A549 (cell line): ENCODE measurements around the gene GNAI2. TPM values are rescaled to one million over a fixed set of nuclear protein-coding genes. Genes with fewer than 3 reads are reported as not detected.

Experiments
- ATAC-seq, 2 experiments: fragments of 200-7000 bp in 1 of 2; fragments of >200 bp in 1 of 2; cut with Nextera tagmentation in 1 of 2; cut with Tn5 transposase in 1 of 2; 3 replicates each; pipeline versions ENCODE4 v1.8.0 to v1.9.1; 2018 to 2020; ENCODE audit warnings: mild to moderate bottlenecking in 1 of 2, moderate library complexity in 1 of 2
- CTCF ChIA-PET: fragments of 300-600 bp; sonication (Branson Sonifier 250); formaldehyde crosslinking; extraction: SDS; loops from one replicate; lab custom pipeline; 2021; ENCODE audit warnings: antibody characterized with exemption, inconsistent platforms; lab: Yijun Ruan, JAX
- POLR2A ChIA-PET: fragments of 350-600 bp; formaldehyde crosslinking; extraction: SDS; loops from one replicate; lab custom pipeline; 2021; ENCODE audit warnings: antibody characterized with exemption, inconsistent platforms; lab: Yijun Ruan, JAX
- DNase-seq, 2 experiments: peaks; one replicate each; pipeline versions ENCODE4 v3.0.0 to v3.0.0-alpha.2; 2011 to 2016; ENCODE audit warnings: low read depth in 1 of 2, low spot score in 1 of 2
- FAIRE-seq: peaks from 2 replicates; lab custom pipeline; 2011; peaks lifted over from hg19 to GRCh38; lab: Jason Lieb, UNC
- H3K27ac ChIP-seq, 2 experiments: fragments of >200 bp; sonication (Bioruptor Twin); formaldehyde crosslinking; 3 replicates each; pipeline ENCODE4 v1.5.1; 2016 to 2017
- H3K4me1 ChIP-seq: fragments of >200 bp; sonication (Bioruptor Twin); formaldehyde crosslinking; 3 replicates; pipeline ENCODE4 v1.6.1; 2016
- H3K4me2 ChIP-seq: fragments of >200 bp; sonication (Bioruptor Twin); formaldehyde crosslinking; 3 replicates; pipeline ENCODE4 v1.6.1; 2016
- H3K4me3 ChIP-seq: fragments of >200 bp; sonication (Bioruptor Twin); formaldehyde crosslinking; 3 replicates; pipeline ENCODE4 v1.5.1; 2016
- H3K9me3 ChIP-seq: fragments of >200 bp; sonication (Bioruptor Twin); formaldehyde crosslinking; 3 replicates; pipeline ENCODE4 v1.6.1; 2016
- BHLHE40 ChIP-seq: IDR thresholded peaks from 2 replicates; pipeline ENCODE4 v1.6.1; 2012; ENCODE audit warnings: low read depth, low read length, inconsistent platforms
- CBX8 ChIP-seq: fragments of 200-600 bp; sonication (generic); IDR thresholded peaks from 2 replicates; pipeline ENCODE4 v1.6.1; 2016
- EHF ChIP-seq: fragments of 250-450 bp; sonication (Bioruptor Pico); IDR thresholded peaks from 2 replicates; pipeline ENCODE4 v1.5.0; 2020; ENCODE audit warnings: mild to moderate bottlenecking
- FOSB ChIP-seq: fragments of 250-450 bp; sonication (Bioruptor Pico); IDR thresholded peaks from 2 replicates; pipeline ENCODE4 v1.5.0; 2020; ENCODE audit warnings: mild to moderate bottlenecking, moderate library complexity
- GATA3 ChIP-seq: IDR thresholded peaks from 2 replicates; pipeline ENCODE4 v1.6.1; 2012; ENCODE audit warnings: borderline replicate concordance
- HOXB13 ChIP-seq: fragments of 250-450 bp; sonication (Bioruptor Pico); IDR thresholded peaks from 2 replicates; pipeline ENCODE4 v1.5.0; 2020; ENCODE audit warnings: low read depth, mild to moderate bottlenecking, moderate library complexity
- MYC ChIP-seq: IDR thresholded peaks from 2 replicates; pipeline ENCODE4 v1.6.1; 2012; ENCODE audit warnings: mild to moderate bottlenecking, inconsistent platforms, low read length, improper control_type of control experiment, borderline replicate concordance
- PHF8 ChIP-seq: fragments of 200-600 bp; sonication (generic); IDR thresholded peaks from 2 replicates; pipeline ENCODE4 v1.6.1; 2016; ENCODE audit warnings: low read depth, mild to moderate bottlenecking, antibody characterized with exemption, moderate library complexity, borderline replicate concordance
- POLR2A ChIP-seq: IDR thresholded peaks from 2 replicates; pipeline ENCODE4 v1.6.1; 2012; ENCODE audit warnings: mild to moderate bottlenecking, low read length
- POLR2AphosphoS2 ChIP-seq: conservative IDR thresholded peaks from 2 replicates; pipeline ENCODE4 v1.6.1; 2012; ENCODE audit warnings: low read length, improper control_type of control experiment, inconsistent platforms
- RAD21 ChIP-seq, 2 experiments: fragments of >200 bp in 1 of 2; sonication (Bioruptor Twin) in 1 of 2; formaldehyde crosslinking in 1 of 2; IDR thresholded peaks in 1 of 2; conservative IDR thresholded peaks in 1 of 2; 2 replicates in 1 of 2; 3 replicates in 1 of 2; pipeline ENCODE4 v1.6.1; 2012 to 2018; ENCODE audit warnings: inconsistent platforms in 1 of 2
- SMC3 ChIP-seq: fragments of >200 bp; sonication (Bioruptor Twin); formaldehyde crosslinking; IDR thresholded peaks from 3 replicates; pipeline ENCODE4 v1.6.1; 2018; ENCODE audit warnings: inconsistent platforms
- ZC3H11A ChIP-seq: fragments of 450-650 bp; IDR thresholded peaks from 2 replicates; pipeline ENCODE4 v1.6.1; 2014; ENCODE audit warnings: antibody characterized with exemption, mild to moderate bottlenecking
- ZNF302 ChIP-seq: fragments of 250-450 bp; sonication (Bioruptor Pico); IDR thresholded peaks from 2 replicates; pipeline ENCODE4 v1.9.0; 2021; ENCODE audit warnings: inconsistent platforms, mild to moderate bottlenecking, moderate library complexity
- ZSCAN20 ChIP-seq: fragments of 250-450 bp; sonication (Bioruptor Pico); IDR thresholded peaks from 2 replicates; pipeline ENCODE4 v1.8.0; 2022; ENCODE audit warnings: mild to moderate bottlenecking, moderate library complexity
- WGBS: methylation state at CpG from one replicate; pipeline ENCODE4 v1.1.6; 2017; ENCODE audit errors: missing lambda C conversion rate; 5-methylcytosine and 5-hydroxymethylcytosine counted together
- polyA plus RNA-seq, 4 experiments: library from polyadenylated mRNA; depleted of rRNA in 3 of 4; stranded (reverse); fragments of >200 nt; fragmentation: RNase III in 1 of 4; extraction: RNeasy Plus Mini Kit Qiagen cat#74134 plus additional on column Dnase treatment in 1 of 4; gene quantifications; 2 replicates in 3 of 4; 3 replicates in 1 of 4; pipeline ENCODE4 v1.2.3, GENCODE V29; 2011 to 2017
- TF ChIP-seq, protein P1 (sequence below): fragments of >200 bp; sonication (Bioruptor Twin); formaldehyde crosslinking; IDR thresholded peaks from 3 replicates; pipeline ENCODE4 v1.6.1; 2016
- TF ChIP-seq, protein P2 (sequence below): fragments of 250-450 bp; sonication (Bioruptor Pico); IDR thresholded peaks from 2 replicates; pipeline ENCODE4 v1.5.0; 2020; ENCODE audit warnings: low read depth, mild to moderate bottlenecking, moderate library complexity
- TF ChIP-seq, protein P3 (sequence below): fragments of 200-600 bp; sonication (generic); IDR thresholded peaks from 2 replicates; pipeline ENCODE4 v1.6.1; 2016; ENCODE audit warnings: antibody characterized with exemption, mild to moderate bottlenecking, moderate library complexity
- TF ChIP-seq, protein P4 (sequence below): fragments of 450-650 bp; IDR thresholded peaks from 2 replicates; pipeline ENCODE4 v1.6.1; 2014; ENCODE audit warnings: antibody characterized with exemption
- TF ChIP-seq, protein P5 (sequence below): fragments of >200 bp; sonication (Bioruptor Twin); formaldehyde crosslinking; IDR thresholded peaks from 3 replicates; pipeline ENCODE4 v1.5.1; 2016

The GNAI2 gene
- polyA plus RNA-seq, 2 of the 4 experiments (the other 2 are of a cell fraction) = 47.4 to 67.8 TPM

DNA sequence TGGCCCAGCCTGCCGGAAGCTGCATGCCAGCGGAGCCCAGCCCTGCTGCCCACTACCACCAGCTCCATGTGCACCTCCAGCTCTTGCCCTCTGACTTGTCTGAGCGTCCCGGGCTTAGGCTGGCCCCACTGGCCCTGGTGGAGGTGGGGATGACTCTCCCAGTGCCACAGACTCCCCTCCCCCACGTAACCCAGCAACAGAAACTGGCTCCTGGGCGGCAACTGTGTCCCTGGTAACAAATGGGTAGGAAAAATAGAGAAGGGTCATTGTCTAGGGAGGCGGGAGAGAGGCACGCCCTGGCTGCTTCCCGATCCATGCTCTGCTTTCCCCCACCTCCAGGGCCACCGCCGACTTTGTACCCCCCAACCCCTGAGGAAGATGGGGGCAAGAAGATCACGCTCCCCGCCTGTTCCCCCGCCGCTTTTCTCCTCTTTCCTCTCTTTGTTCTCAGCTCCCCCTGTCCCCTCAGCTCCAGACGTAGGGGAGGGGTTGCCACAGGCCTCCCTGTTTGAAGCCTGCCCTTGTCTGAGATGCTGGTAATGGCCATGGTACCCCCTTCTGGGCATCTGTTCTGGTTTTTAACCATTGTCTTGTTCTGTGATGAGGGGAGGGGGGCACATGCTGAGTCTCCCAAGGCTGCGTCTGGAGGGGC lies 22.2 kb downstream of the GNAI2 start:
- TF ChIP-seq POLR2AphosphoS2 (no peak), FOSB (CRISPR knock-in tag) (no peak), PHF8 (no peak), POLR2A (no peak), BHLHE40 (no peak), ZSCAN20 (CRISPR knock-in tag) (no peak), SMC3 (no peak)
- TF ChIP-seq, protein P1, sequence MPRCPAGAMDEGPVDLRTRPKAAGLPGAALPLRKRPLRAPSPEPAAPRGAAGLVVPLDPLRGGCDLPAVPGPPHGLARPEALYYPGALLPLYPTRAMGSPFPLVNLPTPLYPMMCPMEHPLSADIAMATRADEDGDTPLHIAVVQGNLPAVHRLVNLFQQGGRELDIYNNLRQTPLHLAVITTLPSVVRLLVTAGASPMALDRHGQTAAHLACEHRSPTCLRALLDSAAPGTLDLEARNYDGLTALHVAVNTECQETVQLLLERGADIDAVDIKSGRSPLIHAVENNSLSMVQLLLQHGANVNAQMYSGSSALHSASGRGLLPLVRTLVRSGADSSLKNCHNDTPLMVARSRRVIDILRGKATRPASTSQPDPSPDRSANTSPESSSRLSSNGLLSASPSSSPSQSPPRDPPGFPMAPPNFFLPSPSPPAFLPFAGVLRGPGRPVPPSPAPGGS = no peak
- TF ChIP-seq, protein P2, sequence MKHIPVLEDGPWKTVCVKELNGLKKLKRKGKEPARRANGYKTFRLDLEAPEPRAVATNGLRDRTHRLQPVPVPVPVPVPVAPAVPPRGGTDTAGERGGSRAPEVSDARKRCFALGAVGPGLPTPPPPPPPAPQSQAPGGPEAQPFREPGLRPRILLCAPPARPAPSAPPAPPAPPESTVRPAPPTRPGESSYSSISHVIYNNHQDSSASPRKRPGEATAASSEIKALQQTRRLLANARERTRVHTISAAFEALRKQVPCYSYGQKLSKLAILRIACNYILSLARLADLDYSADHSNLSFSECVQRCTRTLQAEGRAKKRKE (CRISPR knock-in tag) = no peak
- TF ChIP-seq, protein P3, sequence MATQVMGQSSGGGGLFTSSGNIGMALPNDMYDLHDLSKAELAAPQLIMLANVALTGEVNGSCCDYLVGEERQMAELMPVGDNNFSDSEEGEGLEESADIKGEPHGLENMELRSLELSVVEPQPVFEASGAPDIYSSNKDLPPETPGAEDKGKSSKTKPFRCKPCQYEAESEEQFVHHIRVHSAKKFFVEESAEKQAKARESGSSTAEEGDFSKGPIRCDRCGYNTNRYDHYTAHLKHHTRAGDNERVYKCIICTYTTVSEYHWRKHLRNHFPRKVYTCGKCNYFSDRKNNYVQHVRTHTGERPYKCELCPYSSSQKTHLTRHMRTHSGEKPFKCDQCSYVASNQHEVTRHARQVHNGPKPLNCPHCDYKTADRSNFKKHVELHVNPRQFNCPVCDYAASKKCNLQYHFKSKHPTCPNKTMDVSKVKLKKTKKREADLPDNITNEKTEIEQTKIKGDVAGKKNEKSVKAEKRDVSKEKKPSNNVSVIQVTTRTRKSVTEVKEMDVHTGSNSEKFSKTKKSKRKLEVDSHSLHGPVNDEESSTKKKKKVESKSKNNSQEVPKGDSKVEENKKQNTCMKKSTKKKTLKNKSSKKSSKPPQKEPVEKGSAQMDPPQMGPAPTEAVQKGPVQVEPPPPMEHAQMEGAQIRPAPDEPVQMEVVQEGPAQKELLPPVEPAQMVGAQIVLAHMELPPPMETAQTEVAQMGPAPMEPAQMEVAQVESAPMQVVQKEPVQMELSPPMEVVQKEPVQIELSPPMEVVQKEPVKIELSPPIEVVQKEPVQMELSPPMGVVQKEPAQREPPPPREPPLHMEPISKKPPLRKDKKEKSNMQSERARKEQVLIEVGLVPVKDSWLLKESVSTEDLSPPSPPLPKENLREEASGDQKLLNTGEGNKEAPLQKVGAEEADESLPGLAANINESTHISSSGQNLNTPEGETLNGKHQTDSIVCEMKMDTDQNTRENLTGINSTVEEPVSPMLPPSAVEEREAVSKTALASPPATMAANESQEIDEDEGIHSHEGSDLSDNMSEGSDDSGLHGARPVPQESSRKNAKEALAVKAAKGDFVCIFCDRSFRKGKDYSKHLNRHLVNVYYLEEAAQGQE = no peak
- TF ChIP-seq, protein P4, sequence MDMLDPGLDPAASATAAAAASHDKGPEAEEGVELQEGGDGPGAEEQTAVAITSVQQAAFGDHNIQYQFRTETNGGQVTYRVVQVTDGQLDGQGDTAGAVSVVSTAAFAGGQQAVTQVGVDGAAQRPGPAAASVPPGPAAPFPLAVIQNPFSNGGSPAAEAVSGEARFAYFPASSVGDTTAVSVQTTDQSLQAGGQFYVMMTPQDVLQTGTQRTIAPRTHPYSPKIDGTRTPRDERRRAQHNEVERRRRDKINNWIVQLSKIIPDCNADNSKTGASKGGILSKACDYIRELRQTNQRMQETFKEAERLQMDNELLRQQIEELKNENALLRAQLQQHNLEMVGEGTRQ = no peak
- FAIRE-seq = no peak
- 91% methylated on average over 17 of the region's 17 CpGs for whole genome bisulfite sequencing
- H3K4me2 ChIP-seq = no peak overlapping the region
- H3K9me3 ChIP-seq = no peaks in the 10 kb centered on the region
- DNase-seq = no peak
- no peak overlapping the region for H3K4me3 ChIP-seq
- CTCF ChIA-PET = interaction anchor here (0.8 to 8.1 kb wide), 7 partner anchors 10 to 69 kb away, joined by 3 to 67 read pairs (median 22); partner anchors contain the start of gene GNAT1
- H3K4me1 ChIP-seq = peaks cover 16% of the 10 kb centered on the region; the same call in 2 of the 3 replicates
- POLR2A ChIA-PET = interaction anchor here (1.1 to 2.4 kb wide), 2 partner anchors 12 to 23 kb away, joined by 4 to 9 read pairs; no protein-coding TSS in a partner anchor
- no peak for ATAC-seq
- H3K27ac ChIP-seq = no peak overlapping the region

DNA sequence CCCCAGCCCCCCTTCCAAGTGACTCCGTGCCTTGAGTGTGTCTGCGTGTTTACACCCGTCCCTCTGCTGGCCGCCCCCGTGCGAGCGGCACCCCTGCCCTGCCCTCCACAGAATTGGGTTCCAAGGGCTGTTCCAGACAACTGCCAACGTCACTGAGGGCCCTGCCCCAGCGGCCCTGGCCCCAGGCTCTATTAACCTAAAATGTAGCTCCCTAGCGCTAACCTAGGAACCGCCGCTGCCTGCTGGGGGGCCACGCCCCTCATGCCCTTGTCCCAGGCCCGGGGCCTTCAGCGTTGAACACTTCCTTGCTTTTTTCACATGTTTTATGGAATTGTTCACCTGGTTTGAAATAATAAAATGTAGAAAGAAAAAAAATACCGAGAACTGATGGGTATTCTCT lies 23.0 kb downstream of the GNAI2 start:
- ChIA-PET POLR2A (interaction anchor here (1.1 to 2.4 kb wide), 2 partner anchors 12 to 23 kb away, joined by 4 to 9 read pairs; no protein-coding TSS in a partner anchor), CTCF (interaction anchor here (0.5 to 8.1 kb wide), 11 partner anchors 11 to 89 kb away, joined by 3 to 67 read pairs (median 6); partner anchors contain the start of gene GNAT1)
- FAIRE-seq = no peak
- peaks cover 21% of the 10 kb centered on the region for H3K4me1 ChIP-seq
- H3K27ac ChIP-seq = no peak overlapping the region; a peak in 1 of 6 replicates
- TF ChIP-seq EHF (CRISPR knock-in tag) = no peak
- TF ChIP-seq FOSB (CRISPR knock-in tag) = no peak
- TF ChIP-seq ZSCAN20 (CRISPR knock-in tag) = no peak
- TF ChIP-seq SMC3 = no peak
- TF ChIP-seq, all 56 proteins: peak for 0
- ATAC-seq (no peak), DNase-seq (no peak)
- Histone ChIP-seq H3K4me3 (no peak overlapping the region), H3K9me3 (no peaks in the 10 kb centered on the region), H3K4me2 (no peak overlapping the region)
- 88% methylated on average over 15 of the region's 16 CpGs for WGBS

DNA sequence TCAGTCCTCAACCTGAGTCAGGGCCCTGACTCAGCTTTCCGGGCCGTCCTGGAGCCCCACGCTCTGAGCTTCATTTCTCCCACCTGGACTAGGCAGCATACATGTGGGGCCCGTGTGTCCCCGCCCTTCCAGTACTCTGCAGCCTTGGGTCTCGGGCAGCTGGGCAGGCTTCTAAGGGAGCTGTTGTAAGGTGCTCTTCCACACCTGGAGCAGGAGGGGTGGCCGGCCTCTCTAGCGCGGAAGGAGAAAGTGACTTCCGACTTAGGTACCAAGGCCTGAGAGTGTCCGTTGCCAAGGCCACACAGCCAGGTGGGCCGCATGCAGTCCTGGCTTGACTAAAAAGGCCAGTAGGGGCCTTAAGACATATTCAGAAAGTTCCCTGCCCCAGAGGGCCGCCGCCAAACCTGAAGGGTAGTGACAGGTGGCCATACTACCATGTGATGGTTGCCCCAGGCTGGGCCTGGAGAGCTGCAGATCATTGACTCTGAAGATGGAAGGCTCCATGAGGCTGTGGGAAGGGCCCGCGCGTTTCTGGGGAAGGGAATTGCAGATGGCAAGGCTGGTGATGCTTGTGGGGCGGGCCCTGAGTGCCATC lies 23.5 kb downstream of the GNAI2 start:
- ATAC-seq = peak; percentile 23 to 37
- FAIRE-seq = no peak
- no peak for TF ChIP-seq RAD21 (conservative IDR thresholded peaks at IDR 0.05 in 1 of 2, IDR thresholded peaks at IDR 0.05 in 1 of 2)
- no peak for TF ChIP-seq BHLHE40
- no peak for TF ChIP-seq GATA3
- TF ChIP-seq CBX8 = no peak
- TF ChIP-seq ZC3H11A = no peak
- TF ChIP-seq, protein P5, sequence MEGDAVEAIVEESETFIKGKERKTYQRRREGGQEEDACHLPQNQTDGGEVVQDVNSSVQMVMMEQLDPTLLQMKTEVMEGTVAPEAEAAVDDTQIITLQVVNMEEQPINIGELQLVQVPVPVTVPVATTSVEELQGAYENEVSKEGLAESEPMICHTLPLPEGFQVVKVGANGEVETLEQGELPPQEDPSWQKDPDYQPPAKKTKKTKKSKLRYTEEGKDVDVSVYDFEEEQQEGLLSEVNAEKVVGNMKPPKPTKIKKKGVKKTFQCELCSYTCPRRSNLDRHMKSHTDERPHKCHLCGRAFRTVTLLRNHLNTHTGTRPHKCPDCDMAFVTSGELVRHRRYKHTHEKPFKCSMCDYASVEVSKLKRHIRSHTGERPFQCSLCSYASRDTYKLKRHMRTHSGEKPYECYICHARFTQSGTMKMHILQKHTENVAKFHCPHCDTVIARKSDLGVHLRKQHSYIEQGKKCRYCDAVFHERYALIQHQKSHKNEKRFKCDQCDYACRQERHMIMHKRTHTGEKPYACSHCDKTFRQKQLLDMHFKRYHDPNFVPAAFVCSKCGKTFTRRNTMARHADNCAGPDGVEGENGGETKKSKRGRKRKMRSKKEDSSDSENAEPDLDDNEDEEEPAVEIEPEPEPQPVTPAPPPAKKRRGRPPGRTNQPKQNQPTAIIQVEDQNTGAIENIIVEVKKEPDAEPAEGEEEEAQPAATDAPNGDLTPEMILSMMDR = no peak
- no peak for TF ChIP-seq ZNF302 (CRISPR knock-in tag)
- no peak for TF ChIP-seq POLR2AphosphoS2
- no peak for TF ChIP-seq MYC
- no peak for TF ChIP-seq HOXB13 (CRISPR knock-in tag)
- TF ChIP-seq POLR2A = no peak
- no peak for DNase-seq
- Histone ChIP-seq H3K9me3 (no peaks in the 10 kb centered on the region), H3K4me3 (peak overlapping the region; percentile 85), H3K4me2 (peak overlapping the region; percentile 95), H3K4me1 (peaks cover 26% of the 10 kb centered on the region), H3K27ac (peak overlapping the region; percentile 94 to 99)
- WGBS = 69% methylated on average over 9 of the region's 18 CpGs
- ChIA-PET CTCF (interaction anchor here (0.5 to 8.1 kb wide), 18 partner anchors 8 to 88 kb away, joined by 3 to 67 read pairs (median 4); partner anchors contain the start of genes GNAT1 and LSMEM2), POLR2A (interaction anchor here (0.5 to 2.4 kb wide), 10 partner anchors 10 to 78 kb away, joined by 3 to 10 read pairs (median 4); partner anchors contain the start of genes GNAI2, HYAL3, NAA80 and SEMA3B)
